Measurements from ENCODE around the gene DLGAP3. TPM values are rescaled to one million over a fixed set of nuclear protein-coding genes. Genes with fewer than 3 reads are reported as not detected.
A peak's percentile ranks its signal among the peaks of the same experiment; 100 is the strongest.

DLGAP3 gene
- total and polyA plus RNA-seq, 2 of the 13 experiments (the other 11 are each of a cell fraction or from before 2014, with no cell fraction given), result 0.03 to 0.04 TPM

- TF ChIP-seq FLYWCH1 (CRISPR knock-in tag; IDR thresholded peaks at IDR 0.05) (no peak), KDM5B (CRISPR knock-in tag; IDR thresholded peaks at IDR 0.05; ENCODE audit: borderline replicate concordance) (peak; percentile 45; the same call in 1 of the 2 replicates), MEF2D (CRISPR knock-in tag; IDR thresholded peaks at IDR 0.05) (no peak; the same call in 1 of the 2 replicates), FOXO4 (CRISPR knock-in tag; conservative IDR thresholded peaks at IDR 0.05) (no peak), CCAR2 (optimal IDR thresholded peaks at IDR 0.05; ENCODE audit: low read depth, low read length) (no peak), NR2F2 (IDR thresholded peaks at IDR 0.05; ENCODE audit: borderline replicate concordance, low read depth) (no peak), TRIM24 (CRISPR knock-in tag; IDR thresholded peaks at IDR 0.05) (no peak), HHEX (CRISPR knock-in tag; IDR thresholded peaks at IDR 0.05) (no peak), ZNF547 (CRISPR knock-in tag; IDR thresholded peaks at IDR 0.05) (peak; percentile 41; the same call in 1 of the 2 replicates), ZNF468 (CRISPR knock-in tag; IDR thresholded peaks at IDR 0.05) (no peak), CSRNP1 (CRISPR knock-in tag; IDR thresholded peaks at IDR 0.05) (no peak)
- TF ChIP-seq, protein P1, sequence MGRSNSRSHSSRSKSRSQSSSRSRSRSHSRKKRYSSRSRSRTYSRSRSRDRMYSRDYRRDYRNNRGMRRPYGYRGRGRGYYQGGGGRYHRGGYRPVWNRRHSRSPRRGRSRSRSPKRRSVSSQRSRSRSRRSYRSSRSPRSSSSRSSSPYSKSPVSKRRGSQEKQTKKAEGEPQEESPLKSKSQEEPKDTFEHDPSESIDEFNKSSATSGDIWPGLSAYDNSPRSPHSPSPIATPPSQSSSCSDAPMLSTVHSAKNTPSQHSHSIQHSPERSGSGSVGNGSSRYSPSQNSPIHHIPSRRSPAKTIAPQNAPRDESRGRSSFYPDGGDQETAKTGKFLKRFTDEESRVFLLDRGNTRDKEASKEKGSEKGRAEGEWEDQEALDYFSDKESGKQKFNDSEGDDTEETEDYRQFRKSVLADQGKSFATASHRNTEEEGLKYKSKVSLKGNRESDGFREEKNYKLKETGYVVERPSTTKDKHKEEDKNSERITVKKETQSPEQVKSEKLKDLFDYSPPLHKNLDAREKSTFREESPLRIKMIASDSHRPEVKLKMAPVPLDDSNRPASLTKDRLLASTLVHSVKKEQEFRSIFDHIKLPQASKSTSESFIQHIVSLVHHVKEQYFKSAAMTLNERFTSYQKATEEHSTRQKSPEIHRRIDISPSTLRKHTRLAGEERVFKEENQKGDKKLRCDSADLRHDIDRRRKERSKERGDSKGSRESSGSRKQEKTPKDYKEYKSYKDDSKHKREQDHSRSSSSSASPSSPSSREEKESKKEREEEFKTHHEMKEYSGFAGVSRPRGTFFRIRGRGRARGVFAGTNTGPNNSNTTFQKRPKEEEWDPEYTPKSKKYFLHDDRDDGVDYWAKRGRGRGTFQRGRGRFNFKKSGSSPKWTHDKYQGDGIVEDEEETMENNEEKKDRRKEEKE (IDR thresholded peaks at IDR 0.05), result no peak
- TF ChIP-seq, protein P2, sequence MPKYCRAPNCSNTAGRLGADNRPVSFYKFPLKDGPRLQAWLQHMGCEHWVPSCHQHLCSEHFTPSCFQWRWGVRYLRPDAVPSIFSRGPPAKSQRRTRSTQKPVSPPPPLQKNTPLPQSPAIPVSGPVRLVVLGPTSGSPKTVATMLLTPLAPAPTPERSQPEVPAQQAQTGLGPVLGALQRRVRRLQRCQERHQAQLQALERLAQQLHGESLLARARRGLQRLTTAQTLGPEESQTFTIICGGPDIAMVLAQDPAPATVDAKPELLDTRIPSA (CRISPR knock-in tag; IDR thresholded peaks at IDR 0.05; ENCODE audit: borderline replicate concordance), result no peak; the same call in 1 of the 2 replicates
- TF ChIP-seq, protein P3, sequence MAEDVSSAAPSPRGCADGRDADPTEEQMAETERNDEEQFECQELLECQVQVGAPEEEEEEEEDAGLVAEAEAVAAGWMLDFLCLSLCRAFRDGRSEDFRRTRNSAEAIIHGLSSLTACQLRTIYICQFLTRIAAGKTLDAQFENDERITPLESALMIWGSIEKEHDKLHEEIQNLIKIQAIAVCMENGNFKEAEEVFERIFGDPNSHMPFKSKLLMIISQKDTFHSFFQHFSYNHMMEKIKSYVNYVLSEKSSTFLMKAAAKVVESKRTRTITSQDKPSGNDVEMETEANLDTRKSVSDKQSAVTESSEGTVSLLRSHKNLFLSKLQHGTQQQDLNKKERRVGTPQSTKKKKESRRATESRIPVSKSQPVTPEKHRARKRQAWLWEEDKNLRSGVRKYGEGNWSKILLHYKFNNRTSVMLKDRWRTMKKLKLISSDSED (CRISPR knock-in tag; IDR thresholded peaks at IDR 0.05), result no peak
- TF ChIP-seq, protein P4, sequence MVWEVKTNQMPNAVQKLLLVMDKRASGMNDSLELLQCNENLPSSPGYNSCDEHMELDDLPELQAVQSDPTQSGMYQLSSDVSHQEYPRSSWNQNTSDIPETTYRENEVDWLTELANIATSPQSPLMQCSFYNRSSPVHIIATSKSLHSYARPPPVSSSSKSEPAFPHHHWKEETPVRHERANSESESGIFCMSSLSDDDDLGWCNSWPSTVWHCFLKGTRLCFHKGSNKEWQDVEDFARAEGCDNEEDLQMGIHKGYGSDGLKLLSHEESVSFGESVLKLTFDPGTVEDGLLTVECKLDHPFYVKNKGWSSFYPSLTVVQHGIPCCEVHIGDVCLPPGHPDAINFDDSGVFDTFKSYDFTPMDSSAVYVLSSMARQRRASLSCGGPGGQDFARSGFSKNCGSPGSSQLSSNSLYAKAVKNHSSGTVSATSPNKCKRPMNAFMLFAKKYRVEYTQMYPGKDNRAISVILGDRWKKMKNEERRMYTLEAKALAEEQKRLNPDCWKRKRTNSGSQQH (CRISPR knock-in tag; IDR thresholded peaks at IDR 0.05; ENCODE audit: low read depth), result no peak
Measured at GRCh38 chr1:34865981-34866761, 63.3 kb downstream of the DLGAP3 start (continued).

All from HepG2 (cell line).